Testis (tissue), 3 donors: ENCODE measurements around the gene NELL1. TPM values are rescaled to one million over a fixed set of nuclear protein-coding genes. Genes with fewer than 3 reads are reported as not detected.

Source experiments
- DNase-seq: peaks from one replicate; pipeline ENCODE4 v3.0.0-alpha.2; 2019
- H3K27ac ChIP-seq, 2 donors: fragments of 200-600 bp; sonication (generic); one replicate each; pipeline ENCODE4 v1.5.1; 2019
- H3K27me3 ChIP-seq: fragments of 200-600 bp; sonication (generic); one replicate; pipeline ENCODE4 v1.5.1; 2019
- H3K36me3 ChIP-seq: fragments of 200-600 bp; sonication (generic); one replicate; pipeline ENCODE4 v1.5.1; 2017; ENCODE audit warnings: low read depth; ENCODE audit errors: missing control alignments
- H3K4me1 ChIP-seq: fragments of 200-600 bp; sonication (generic); one replicate; pipeline ENCODE4 v1.5.1; 2019
- H3K4me3 ChIP-seq, 2 donors: fragments of 200-600 bp; sonication (generic); one replicate each; pipeline ENCODE4 v1.5.1; 2017 to 2019
- H3K9me3 ChIP-seq: fragments of 200-600 bp; sonication (generic); one replicate; pipeline ENCODE4 v1.5.1; 2017
- CTCF ChIP-seq, 3 experiments: fragments of 450-650 bp in 2 of 3; fragments of 200-600 bp in 1 of 3; sonication (generic) in 1 of 3; IDR thresholded peaks; one replicate each; pipeline ENCODE4 v1.5.1; 2016 to 2019; ENCODE audit warnings: antibody characterized with exemption in 3 of 3, mild to moderate bottlenecking in 2 of 3, moderate library complexity in 1 of 3
- POLR2A ChIP-seq: fragments of 450-650 bp; IDR thresholded peaks from one replicate; pipeline ENCODE4 v1.6.1; 2017; ENCODE audit warnings: antibody characterized with exemption, mild to moderate bottlenecking, moderate library complexity
- WGBS, 2 donors: methylation state at CpG; one replicate each; pipeline ENCODE4 v1.1.5; 2018; 5-methylcytosine and 5-hydroxymethylcytosine counted together
- intact Hi-C: fragments of 100-400 bp; cut with DNase I; formaldehyde crosslinking; loops from one replicate; pipeline ENCODE4 v1.15.1; 2023; ENCODE audit warnings: low total_unique reads
- polyA plus RNA-seq: library from polyadenylated mRNA; stranded (reverse); fragments of 350-450 nt; fragmentation: Illumina TruSeq; extraction: RNeasy Lipid Tissue Mini Kit (QIAGEN cat#74804); gene quantifications from one replicate; pipeline ENCODE4 v1.2.3, GENCODE V29; 2014; ENCODE audit warnings: low read depth, low replicate concordance; ENCODE audit not compliant: insufficient read depth
- total RNA-seq, 2 donors: library from RNA; depleted of rRNA; stranded (reverse); fragments of >200 nt; gene quantifications; one replicate each; pipeline ENCODE4 v1.2.3, GENCODE V29; 2016

The NELL1 gene
- total and polyA plus RNA-seq, 3 donors from 2014 or later: 4.9 to 8.9 (median 7.0) TPM

GRCh38 chr11:20762980-20763379 lies 93.6 kb downstream of the NELL1 start:
- intact Hi-C loops: no loop called here
- H3K27ac ChIP-seq: no peak overlapping the region
- 75 to 78% methylated on average over 7 of the region's 7 CpGs for WGBS, 2 donors
- no peaks in the 10 kb centered on the region for H3K27me3 ChIP-seq
- no peak for TF ChIP-seq POLR2A
- TF ChIP-seq CTCF (IDR thresholded peaks at IDR 0.05): no peak
- H3K4me1 ChIP-seq: no peaks in the 10 kb centered on the region
- no peaks in the 10 kb centered on the region for H3K36me3 ChIP-seq
- H3K9me3 ChIP-seq: no peaks in the 10 kb centered on the region
- no peak for DNase-seq
- H3K4me3 ChIP-seq: no peak overlapping the region

GRCh38 chr11:20770414-20770946 lies 101.1 kb downstream of the NELL1 start:
- 53 to 62% methylated on average over 1 of the region's 1 CpG for WGBS, 2 donors
- Histone ChIP-seq H3K9me3 (no peaks in the 10 kb centered on the region), H3K27ac (no peak overlapping the region), H3K36me3 (no peaks in the 10 kb centered on the region), H3K4me3 (no peak overlapping the region), H3K27me3 (no peaks in the 10 kb centered on the region), H3K4me1 (no peaks in the 10 kb centered on the region)
- intact Hi-C loops: no loop called here
- TF ChIP-seq POLR2A: no peak
- no peak for TF ChIP-seq CTCF (IDR thresholded peaks at IDR 0.05)
- DNase-seq: no peak

GRCh38 chr11:20771026-20771425 lies 101.6 kb downstream of the NELL1 start:
- TF ChIP-seq CTCF (IDR thresholded peaks at IDR 0.05): no peak
- TF ChIP-seq POLR2A: no peak
- H3K36me3 ChIP-seq: no peaks in the 10 kb centered on the region
- intact Hi-C loops: no loop called here

GRCh38 chr11:20771681-20772080 lies 102.3 kb downstream of the NELL1 start:
- DNase-seq: no peak
- Histone ChIP-seq H3K4me1 (no peaks in the 10 kb centered on the region), H3K9me3 (no peaks in the 10 kb centered on the region), H3K27ac (no peak overlapping the region), H3K27me3 (no peaks in the 10 kb centered on the region), H3K36me3 (no peaks in the 10 kb centered on the region), H3K4me3 (no peak overlapping the region)
- WGBS, 2 donors: 68 to 70% methylated on average over 3 of the region's 3 CpGs
- TF ChIP-seq POLR2A: no peak
- intact Hi-C loops: no loop called here

More at GRCh38 chr11:20771026-20771425, 101.6 kb downstream of the NELL1 start:
- DNase-seq: no peak
- no peaks in the 10 kb centered on the region for H3K9me3 ChIP-seq
- H3K27me3 ChIP-seq: no peaks in the 10 kb centered on the region
- no peaks in the 10 kb centered on the region for H3K4me1 ChIP-seq
- no peak overlapping the region for H3K4me3 ChIP-seq
- no peak overlapping the region for H3K27ac ChIP-seq

GRCh38 chr11:20775331-20775730 lies 105.9 kb downstream of the NELL1 start:
- TF ChIP-seq CTCF (IDR thresholded peaks at IDR 0.05) (no peak), POLR2A (no peak)
- H3K4me1 ChIP-seq: no peaks in the 10 kb centered on the region
- no peak overlapping the region for H3K27ac ChIP-seq
- intact Hi-C loops: no loop called here
- WGBS, 2 donors: 79 to 83% methylated on average over 2 of the region's 2 CpGs
- no peaks in the 10 kb centered on the region for H3K36me3 ChIP-seq
- H3K9me3 ChIP-seq: no peaks in the 10 kb centered on the region
- DNase-seq: no peak
- H3K27me3 ChIP-seq: no peaks in the 10 kb centered on the region
- H3K4me3 ChIP-seq: no peak overlapping the region
